Hematopoietic multipotent progenitor cell (in vitro differentiated cells): ENCODE measurements around the gene PHRF1. TPM values are rescaled to one million over a fixed set of nuclear protein-coding genes. Genes with fewer than 3 reads are reported as not detected.
A peak's percentile ranks its signal among the peaks of the same experiment; 100 is the strongest.

Experiments
- DNase-seq, 3 donors: peaks; one replicate each; pipeline ENCODE4 v3.0.0-alpha.2; 2011 to 2015; ENCODE audit warnings: low read depth in 2 of 3, low spot score in 2 of 3
- total RNA-seq: library from RNA; depleted of rRNA; stranded (reverse); fragments of >200 nt; gene quantifications from one replicate; pipeline ENCODE4 v1.2.3, GENCODE V29; 2012

PHRF1 gene
- total RNA-seq, 1 donor = 36.6 TPM

DNA sequence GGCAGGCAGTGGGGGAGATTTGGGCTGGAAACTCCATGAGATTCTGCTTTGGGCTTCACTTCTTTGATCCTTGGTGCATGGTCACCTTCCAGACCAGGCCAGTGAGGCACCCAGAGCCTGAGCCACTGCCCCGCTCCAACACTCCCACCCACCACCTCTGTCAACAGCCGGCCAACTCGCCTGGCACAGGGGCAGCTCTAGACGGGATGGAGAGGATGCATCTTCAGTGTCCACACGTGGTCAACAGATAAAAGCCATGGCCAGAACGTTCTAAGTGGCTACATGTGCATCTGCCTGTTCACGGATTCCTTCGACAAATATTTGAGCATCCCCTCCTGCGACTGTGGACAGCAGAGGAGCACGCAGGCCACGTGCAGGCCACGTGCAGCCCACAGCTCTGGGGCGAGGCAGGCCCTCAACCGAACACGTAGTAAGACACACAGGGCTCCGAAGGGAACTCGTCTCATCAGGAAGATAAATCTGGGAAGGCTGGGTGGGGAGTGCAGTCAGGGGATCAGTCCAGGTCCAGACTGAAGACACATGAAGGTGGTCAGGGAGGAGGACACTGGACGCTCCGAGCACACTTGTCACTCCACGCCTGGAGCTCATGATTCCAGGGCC is 37.7 kb upstream of the PHRF1 start:
- no peak for DNase-seq

- no peak for DNase-seq
These were observed 36.2 kb upstream of the PHRF1 start for GRCh38 chr11:539971-540481.

- no peak for DNase-seq
These were observed 35.5 kb upstream of the PHRF1 start for GRCh38 chr11:540583-541432.

GRCh38 chr11:541433-541885 is 34.8 kb upstream of the PHRF1 start:
- no peak for DNase-seq

DNA sequence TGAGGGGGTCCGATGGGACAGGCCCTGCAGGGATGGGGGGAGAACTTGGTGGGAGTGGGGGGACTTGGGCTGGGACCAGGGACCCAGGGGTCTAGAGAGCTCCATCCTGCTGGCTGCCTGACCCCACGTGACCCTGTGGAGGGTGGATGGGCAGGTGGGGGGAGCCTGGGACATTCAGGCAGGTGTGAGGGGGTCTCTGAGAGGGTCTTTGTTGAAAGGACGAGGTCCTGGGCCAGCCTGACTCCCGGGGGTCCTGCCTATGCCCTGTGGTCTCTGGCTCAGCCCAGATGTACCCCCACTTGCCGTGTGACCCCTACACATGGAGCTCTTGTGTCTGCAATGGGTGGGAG is 31.5 kb upstream of the PHRF1 start:
- no peak for DNase-seq

DNA sequence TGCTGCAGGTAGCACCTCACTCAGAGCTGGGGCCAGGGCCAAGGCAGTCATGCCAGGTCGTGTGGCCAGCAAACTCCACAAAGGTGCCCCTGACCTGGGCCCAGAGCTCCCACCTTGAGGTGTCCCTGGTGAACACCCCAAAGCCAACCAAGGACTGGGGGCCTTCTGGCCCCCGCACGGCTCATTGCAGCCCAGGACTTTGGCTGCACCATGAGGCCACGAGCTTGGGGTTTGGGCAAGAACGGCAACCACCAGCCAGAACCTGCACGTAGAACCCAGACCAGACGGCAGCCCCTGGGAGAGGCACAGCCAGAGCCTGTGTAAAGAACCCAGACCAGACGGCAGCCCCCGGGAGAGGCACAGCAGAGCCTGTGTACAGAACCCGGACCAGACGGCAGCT is 31.1 kb upstream of the PHRF1 start:
- DNase-seq = no peak

DNA sequence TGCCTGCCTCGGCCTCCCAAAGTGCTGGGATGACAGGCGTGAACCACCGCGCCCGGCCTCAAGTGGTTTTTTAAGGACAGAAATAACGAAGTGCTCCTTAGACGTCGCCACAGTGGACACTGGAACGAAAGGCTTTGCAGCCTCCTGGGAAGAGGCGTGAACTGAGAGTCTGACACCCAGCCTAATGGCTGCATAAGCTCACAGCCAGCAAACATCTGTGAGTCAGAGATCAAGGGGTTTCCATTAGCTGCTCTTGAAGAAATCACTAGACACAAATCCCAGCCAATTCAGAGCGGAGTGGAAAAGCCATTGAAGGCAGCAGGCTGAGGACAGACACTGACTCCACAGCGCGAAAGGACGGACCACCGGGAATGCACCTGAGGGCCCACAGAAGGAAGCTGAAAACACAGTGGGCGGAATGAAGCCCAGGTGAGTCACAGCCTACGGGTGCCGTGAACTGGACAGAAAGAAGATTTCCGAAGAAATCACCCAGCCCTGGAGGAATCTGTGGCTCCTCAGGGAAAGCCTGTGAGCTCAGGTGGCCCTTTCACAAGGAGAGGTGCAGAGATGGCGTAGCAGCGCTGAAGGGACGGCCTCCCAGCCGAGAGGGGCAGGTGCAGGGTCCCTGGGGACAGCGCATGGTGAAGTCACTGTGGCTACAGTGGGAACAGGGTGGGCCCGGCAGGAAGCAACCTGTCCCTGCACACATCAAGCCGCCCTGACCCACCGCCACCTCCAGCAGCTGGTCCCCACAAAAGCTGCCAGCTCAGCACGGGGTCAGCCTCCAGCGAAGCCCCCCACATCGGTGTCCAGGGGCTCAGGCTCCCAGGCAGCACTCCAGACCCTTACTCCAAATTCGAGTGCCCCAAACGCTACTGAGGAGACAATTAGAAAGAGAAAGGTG is 27.3 kb upstream of the PHRF1 start:
- DNase-seq = no peak

- DNase-seq = no peak
These were observed 26.1 kb upstream of the PHRF1 start for GRCh38 chr11:550021-550745.

DNA sequence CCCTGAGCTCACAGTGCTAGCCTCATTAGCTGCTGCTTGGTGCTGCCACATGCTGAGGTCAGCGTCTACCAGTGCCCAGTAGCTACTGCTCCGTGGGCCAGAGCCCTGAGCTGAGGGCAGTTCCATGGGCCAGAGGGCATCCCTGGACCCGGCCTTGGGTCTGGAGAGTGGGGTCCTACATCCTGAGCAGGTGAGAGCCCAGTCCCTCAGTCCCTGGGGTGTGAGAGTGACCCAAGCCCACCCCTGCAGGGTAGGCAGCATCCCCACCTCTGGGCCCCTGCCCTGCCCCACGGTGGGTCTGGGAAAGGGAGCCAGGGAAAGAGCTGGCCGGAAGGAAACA is 25.6 kb upstream of the PHRF1 start:
- DNase-seq = no peak

- no peak for DNase-seq
These were observed 25.1 kb upstream of the PHRF1 start for GRCh38 chr11:551131-551530.

GRCh38 chr11:551596-551995 is 24.7 kb upstream of the PHRF1 start:
- DNase-seq = no peak

GRCh38 chr11:553083-553987 is 22.9 kb upstream of the PHRF1 start:
- no peak for DNase-seq

- DNase-seq = no peak
These were observed 22.3 kb upstream of the PHRF1 start for GRCh38 chr11:553988-554340.

GRCh38 chr11:554428-555226 is 21.6 kb upstream of the PHRF1 start:
- peak in 2 of 3 donors; percentile 72 to 73 for DNase-seq

DNA sequence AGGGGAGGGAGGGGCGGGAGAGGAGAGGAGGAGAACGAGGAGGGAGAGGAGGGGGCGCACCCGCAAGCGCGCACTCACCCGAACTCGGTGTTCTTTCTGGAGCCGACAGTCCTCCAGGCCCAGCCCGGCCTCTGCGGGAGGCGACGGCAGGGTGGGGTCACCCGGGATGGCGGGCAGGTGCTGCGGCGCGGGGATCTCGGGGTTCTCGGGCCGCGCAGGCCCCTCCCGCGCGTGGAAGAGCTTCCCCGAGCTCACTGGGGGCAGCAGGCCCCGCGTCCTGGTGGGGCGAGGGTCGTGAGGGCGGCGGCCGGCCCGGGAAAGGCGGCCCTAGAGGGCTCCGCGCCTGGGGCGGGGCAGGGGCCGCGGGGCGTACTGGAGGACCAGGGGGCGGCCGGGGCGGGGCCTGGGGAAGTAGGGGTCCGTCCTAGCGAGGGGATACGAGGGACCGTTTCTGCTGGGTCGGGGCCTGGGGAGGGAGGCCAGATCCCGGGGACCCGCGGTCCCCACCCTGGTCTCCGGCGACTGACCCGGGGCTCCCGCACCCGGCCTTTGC is 21.0 kb upstream of the PHRF1 start:
- no peak for DNase-seq

GRCh38 chr11:555780-556661 is 20.2 kb upstream of the PHRF1 start:
- DNase-seq = no peak

GRCh38 chr11:556662-557256 is 19.5 kb upstream of the PHRF1 start:
- no peak for DNase-seq
